NB4 (cell line): ENCODE data around the gene FAM222A.

ENCODE experiments used
- MYC ChIP-seq: IDR thresholded peaks from 2 replicates; pipeline ENCODE4 v1.6.1; 2011; ENCODE audit warnings: low read depth, low read length
- POLR2A ChIP-seq: IDR thresholded peaks from 2 replicates; pipeline ENCODE4 v1.6.1; 2011; ENCODE audit warnings: mild to moderate bottlenecking; ENCODE audit not compliant: insufficient read length; ENCODE audit errors: extremely low read depth
- TF ChIP-seq, protein P1 (sequence below): IDR thresholded peaks from one replicate; pipeline ENCODE4 v1.5.1; 2012; ENCODE audit warnings: low read depth, low read length
- TF ChIP-seq, protein P2 (sequence below): IDR thresholded peaks from 2 replicates; pipeline ENCODE4 v1.6.1; 2011; ENCODE audit warnings: low read depth, low read length

DNA sequence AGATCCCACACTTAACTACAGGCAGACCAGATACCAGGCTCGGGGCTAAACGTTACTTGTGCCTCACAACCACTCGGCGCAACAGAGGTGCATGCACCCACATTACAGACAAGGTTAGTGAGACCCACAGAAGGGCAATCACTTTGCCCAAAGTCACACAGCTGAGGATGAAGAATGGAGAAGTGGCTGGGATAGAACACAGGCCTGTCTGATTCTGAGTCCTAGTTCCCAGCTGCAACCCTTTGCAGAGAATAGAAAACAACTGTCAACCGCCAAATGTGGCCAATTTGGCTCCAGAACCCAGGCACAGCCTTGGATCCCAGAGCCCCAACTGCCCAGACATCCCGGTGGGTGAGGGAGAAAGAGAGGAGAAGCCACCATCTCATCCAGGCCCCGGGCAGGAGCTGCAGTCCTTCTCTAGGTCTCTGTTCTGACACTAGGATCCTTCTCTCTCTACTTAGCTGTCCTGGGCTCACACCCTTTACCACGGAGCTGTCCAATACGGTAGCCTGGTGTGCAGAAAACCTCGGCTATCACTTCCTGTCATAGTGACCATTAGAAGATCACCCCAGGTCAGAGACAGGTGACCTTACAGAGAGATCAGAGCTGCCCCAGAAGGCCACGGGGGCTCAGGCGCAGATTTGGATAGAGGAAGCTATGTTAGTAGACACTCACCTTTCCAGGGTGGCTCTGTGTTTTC lies 59.1 kb downstream of the FAM222A start:
- TF ChIP-seq, protein P1, sequence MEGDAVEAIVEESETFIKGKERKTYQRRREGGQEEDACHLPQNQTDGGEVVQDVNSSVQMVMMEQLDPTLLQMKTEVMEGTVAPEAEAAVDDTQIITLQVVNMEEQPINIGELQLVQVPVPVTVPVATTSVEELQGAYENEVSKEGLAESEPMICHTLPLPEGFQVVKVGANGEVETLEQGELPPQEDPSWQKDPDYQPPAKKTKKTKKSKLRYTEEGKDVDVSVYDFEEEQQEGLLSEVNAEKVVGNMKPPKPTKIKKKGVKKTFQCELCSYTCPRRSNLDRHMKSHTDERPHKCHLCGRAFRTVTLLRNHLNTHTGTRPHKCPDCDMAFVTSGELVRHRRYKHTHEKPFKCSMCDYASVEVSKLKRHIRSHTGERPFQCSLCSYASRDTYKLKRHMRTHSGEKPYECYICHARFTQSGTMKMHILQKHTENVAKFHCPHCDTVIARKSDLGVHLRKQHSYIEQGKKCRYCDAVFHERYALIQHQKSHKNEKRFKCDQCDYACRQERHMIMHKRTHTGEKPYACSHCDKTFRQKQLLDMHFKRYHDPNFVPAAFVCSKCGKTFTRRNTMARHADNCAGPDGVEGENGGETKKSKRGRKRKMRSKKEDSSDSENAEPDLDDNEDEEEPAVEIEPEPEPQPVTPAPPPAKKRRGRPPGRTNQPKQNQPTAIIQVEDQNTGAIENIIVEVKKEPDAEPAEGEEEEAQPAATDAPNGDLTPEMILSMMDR, result no peak
- TF ChIP-seq POLR2A (no peak), MYC (no peak)
- TF ChIP-seq, protein P2, sequence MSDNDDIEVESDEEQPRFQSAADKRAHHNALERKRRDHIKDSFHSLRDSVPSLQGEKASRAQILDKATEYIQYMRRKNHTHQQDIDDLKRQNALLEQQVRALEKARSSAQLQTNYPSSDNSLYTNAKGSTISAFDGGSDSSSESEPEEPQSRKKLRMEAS, result no peak
